RWPE1 (cell line): ENCODE results near the gene TMEM139.
A peak's percentile ranks its signal among the peaks of the same experiment; 100 is the strongest.

Source experiments
- CTCF ChIA-PET: fragments of 350-600 bp; sonication (Branson Sonifier 250); formaldehyde crosslinking; extraction: SDS; loops from one replicate; lab custom pipeline; 2021; lab: Yijun Ruan, JAX
- POLR2A ChIA-PET: fragments of 400-600 bp; formaldehyde crosslinking; extraction: SDS; loops from one replicate; lab custom pipeline; 2020; ENCODE audit warnings: antibody characterized with exemption; ENCODE audit not compliant: low non-redundant PET; lab: Yijun Ruan, JAX
- DNase-seq: peaks from one replicate; pipeline ENCODE4 v3.0.0; 2012; ENCODE audit warnings: low spot score
- H3K27ac ChIP-seq: fragments of 450-650 bp; 2 replicates; pipeline ENCODE4 v1.5.1; 2017
- CTCF ChIP-seq: fragments of 450-650 bp; conservative IDR thresholded peaks from 2 replicates; pipeline ENCODE4 v1.5.1; 2017; ENCODE audit warnings: low read depth, mild to moderate bottlenecking

TMEM139 gene

GRCh38 chr7:143285470-143285778 lies 666 bp downstream of the TMEM139 start:
- POLR2A ChIA-PET = no interaction called here
- CTCF ChIA-PET = no interaction called here
- no peak for TF ChIP-seq CTCF
- H3K27ac ChIP-seq = peak overlapping the region; percentile 68
- peak; percentile 69 for DNase-seq

- no peak for DNase-seq
- H3K27ac ChIP-seq = peak overlapping the region; percentile 68
- POLR2A ChIA-PET = no interaction called here
- CTCF ChIA-PET = no interaction called here
- no peak for TF ChIP-seq CTCF
These were observed 1.2 kb downstream of the TMEM139 start for GRCh38 chr7:143285806-143286521.

- TF ChIP-seq CTCF = no peak
- peak overlapping the region; percentile 68; the same call in 1 of the 2 replicates for H3K27ac ChIP-seq
- CTCF ChIA-PET = no interaction called here
- POLR2A ChIA-PET = no interaction called here
- DNase-seq = no peak
These were observed 1.7 kb downstream of the TMEM139 start for GRCh38 chr7:143286522-143286890.

- peak overlapping the region; percentile 86 for H3K27ac ChIP-seq
- POLR2A ChIA-PET = no interaction called here
- CTCF ChIA-PET = no interaction called here
- TF ChIP-seq CTCF = no peak
- no peak for DNase-seq
These were observed 2.7 kb downstream of the TMEM139 start for GRCh38 chr7:143287339-143287934.

- ChIA-PET POLR2A (interaction anchor here (0.7 kb wide), 1 partner anchor 746 kb away, joined by 3 read pairs; no protein-coding TSS in a partner anchor), CTCF (no interaction called here)
- peak within 1 kb of the TSS; percentile 86 for H3K27ac ChIP-seq
- TF ChIP-seq CTCF = no peak
- peak; percentile 99 for DNase-seq
These were observed 3.4 kb downstream of the TMEM139 start, which contains the start of gene CASP2 for GRCh38 chr7:143287935-143288826. Gene CASP2, plus strand, starts transcription at chr7:143288351. Its CDS starts 105 bp downstream, at chr7:143288456.

GRCh38 chr7:143288836-143289235 lies 4.1 kb downstream of the TMEM139 start:
- H3K27ac ChIP-seq = peak overlapping the region; percentile 86
- ChIA-PET CTCF (no interaction called here), POLR2A (interaction anchor here (0.7 kb wide), 1 partner anchor 747 kb away, joined by 3 read pairs; no protein-coding TSS in a partner anchor)
- no peak for DNase-seq
- TF ChIP-seq CTCF = no peak
